ENCODE results near the gene NTNG2. TPM values are rescaled to one million over a fixed set of nuclear protein-coding genes. Genes with fewer than 3 reads are reported as not detected.

Gene NTNG2
- total RNA-seq, 2 experiments from 2014 or later = 2.2 to 2.4 TPM

GRCh38 chr9:132244582-132245455, 83.0 kb downstream of the NTNG2 start:
- intact Hi-C loops (cut with micrococcal nuclease) = loop anchor here (5.0 kb wide), 1 partner anchor 488 kb away; no protein-coding TSS in a partner anchor
- POLR2A ChIA-PET = interaction anchor here (0.6 kb wide), 1 partner anchor 244 kb away, joined by 4 read pairs; no protein-coding TSS in a partner anchor
- Mint-ChIP-seq H3K9me3 (no peaks in the 10 kb centered on the region), H3K36me3 (ENCODE audit: low read depth) (no peaks in the 10 kb centered on the region), H3K4me3 (no peak overlapping the region), H3K4me1 (ENCODE audit: low read depth) (peaks cover 7% of the 10 kb centered on the region), H3K27me3 (peaks cover 8% of the 10 kb centered on the region), H3K27ac (no peak overlapping the region)
- TF ChIP-seq CTCF (IDR thresholded peaks at IDR 0.05) = no peak
- ATAC-seq = no peak
- CTCF ChIA-PET = interaction anchor here (0.9 to 2.3 kb wide), 5 partner anchors 8 to 75 kb away, joined by 4 to 6 read pairs (median 5); no protein-coding TSS in a partner anchor
- DNase-seq = no peak

GRCh38 chr9:132245465-132245864, 83.6 kb downstream of the NTNG2 start:
- H3K9me3 Mint-ChIP-seq = no peaks in the 10 kb centered on the region
- intact Hi-C loops (cut with micrococcal nuclease) = no loop called here
- H3K4me3 Mint-ChIP-seq = no peak overlapping the region
- TF ChIP-seq CTCF (IDR thresholded peaks at IDR 0.05) = no peak
- H3K4me1 Mint-ChIP-seq (ENCODE audit: low read depth) = peaks cover 7% of the 10 kb centered on the region
- ATAC-seq = no peak
- no peaks in the 10 kb centered on the region for H3K36me3 Mint-ChIP-seq (ENCODE audit: low read depth)
- H3K27me3 Mint-ChIP-seq = peaks cover 8% of the 10 kb centered on the region
- CTCF ChIA-PET = interaction anchor here (0.9 to 2.3 kb wide), 5 partner anchors 9 to 76 kb away, joined by 4 to 6 read pairs (median 5); no protein-coding TSS in a partner anchor
- POLR2A ChIA-PET = no interaction called here
- no peak overlapping the region for H3K27ac Mint-ChIP-seq
- DNase-seq = no peak

- Mint-ChIP-seq H3K27me3 (peaks cover 8% of the 10 kb centered on the region), H3K27ac (no peak overlapping the region), H3K36me3 (ENCODE audit: low read depth) (no peaks in the 10 kb centered on the region), H3K4me1 (ENCODE audit: low read depth) (peaks cover 3% of the 10 kb centered on the region), H3K4me3 (no peak overlapping the region), H3K9me3 (no peaks in the 10 kb centered on the region)
- DNase-seq (no peak), ATAC-seq (no peak)
- TF ChIP-seq CTCF (IDR thresholded peaks at IDR 0.05) = no peak
- intact Hi-C loops (cut with micrococcal nuclease) = no loop called here
- ChIA-PET POLR2A (no interaction called here), CTCF (interaction anchor here (0.7 to 2.2 kb wide), 3 partner anchors 11 to 60 kb away, joined by 3 to 13 read pairs (median 3); no protein-coding TSS in a partner anchor)
Observed at GRCh38 chr9:132247942-132248341, 86.1 kb downstream of the NTNG2 start.

- ChIA-PET POLR2A (no interaction called here), CTCF (interaction anchor here (0.8 to 1.4 kb wide), 3 partner anchors 11 to 78 kb away, joined by 3 to 4 read pairs (median 3); no protein-coding TSS in a partner anchor)
- DNase-seq (no peak), ATAC-seq (no peak)
- H3K4me3 Mint-ChIP-seq = no peak overlapping the region
- no peak for TF ChIP-seq CTCF (IDR thresholded peaks at IDR 0.05)
- no peaks in the 10 kb centered on the region for H3K36me3 Mint-ChIP-seq (ENCODE audit: low read depth)
- intact Hi-C loops (cut with micrococcal nuclease) = no loop called here
- H3K27me3 Mint-ChIP-seq = peaks cover 8% of the 10 kb centered on the region
- H3K4me1 Mint-ChIP-seq (ENCODE audit: low read depth) = peaks cover 3% of the 10 kb centered on the region
- no peak overlapping the region for H3K27ac Mint-ChIP-seq
- H3K9me3 Mint-ChIP-seq = no peaks in the 10 kb centered on the region
Observed at GRCh38 chr9:132249123-132249522, 87.3 kb downstream of the NTNG2 start.

GRCh38 chr9:132249690-132250089, 87.8 kb downstream of the NTNG2 start:
- Mint-ChIP-seq H3K36me3 (ENCODE audit: low read depth) (no peaks in the 10 kb centered on the region), H3K27me3 (peaks cover 8% of the 10 kb centered on the region), H3K9me3 (no peaks in the 10 kb centered on the region), H3K4me3 (no peak overlapping the region), H3K27ac (no peak overlapping the region), H3K4me1 (ENCODE audit: low read depth) (peaks cover 3% of the 10 kb centered on the region)
- ATAC-seq (no peak), DNase-seq (no peak)
- POLR2A ChIA-PET = no interaction called here
- no peak for TF ChIP-seq CTCF (IDR thresholded peaks at IDR 0.05)
- intact Hi-C loops (cut with micrococcal nuclease) = loop anchor here (5.0 kb wide), 1 partner anchor 487 kb away; no protein-coding TSS in a partner anchor
- CTCF ChIA-PET = interaction anchor here (0.8 to 1.7 kb wide), 4 partner anchors 11 to 78 kb away, joined by 3 to 5 read pairs (median 4); no protein-coding TSS in a partner anchor
